DMS79 (cell line): ENCODE data around the gene HUWE1.
A peak's percentile ranks its signal among the peaks of the same experiment; 100 is the strongest.
"Not testable (repeated sequence)": the region's sequence is repeated elsewhere in the genome, so short reads cannot be mapped to it uniquely, and the experiment has no call there.

Experiments
- DNase-seq: peaks from one replicate; lab custom pipeline; 2025; lab: John Stamatoyannopoulos, UW

Gene HUWE1

GRCh38 chrX:53686151-53686885, at the start of gene HUWE1:
HUWE1 (minus strand) TSS chrX:53686719; CDS start chrX:53654107, 32,612 bp downstream.
- DNase-seq = peak; percentile 36

GRCh38 chrX:53732797-53733196, 46.3 kb upstream of the HUWE1 start:
- DNase-seq = no peak

GRCh38 chrX:53729751-53730150, 43.2 kb upstream of the HUWE1 start:
- no peak for DNase-seq

GRCh38 chrX:53728506-53728905, 42.0 kb upstream of the HUWE1 start:
- no peak for DNase-seq

GRCh38 chrX:53724872-53725271, 38.4 kb upstream of the HUWE1 start:
- no peak for DNase-seq

- DNase-seq = no peak
Measured at GRCh38 chrX:53723381-53723780, 36.9 kb upstream of the HUWE1 start.

GRCh38 chrX:53721610-53722009, 35.1 kb upstream of the HUWE1 start:
- DNase-seq = not testable (repeated sequence)

GRCh38 chrX:53719666-53720065, 33.1 kb upstream of the HUWE1 start:
- not testable (repeated sequence) for DNase-seq

- DNase-seq = no peak
Measured at GRCh38 chrX:53718073-53718472, 31.6 kb upstream of the HUWE1 start.

GRCh38 chrX:53717205-53717604, 30.7 kb upstream of the HUWE1 start:
- DNase-seq = no peak

- DNase-seq = no peak
Measured at GRCh38 chrX:53716328-53717088, 30.0 kb upstream of the HUWE1 start.

GRCh38 chrX:53715346-53715924, 28.9 kb upstream of the HUWE1 start:
- DNase-seq = no peak

- DNase-seq = peak; percentile 42
Measured at GRCh38 chrX:53714580-53715345, 28.2 kb upstream of the HUWE1 start.

- no peak for DNase-seq
Measured at GRCh38 chrX:53713987-53714579, 27.6 kb upstream of the HUWE1 start.

- no peak for DNase-seq
Measured at GRCh38 chrX:53711436-53711835, 24.9 kb upstream of the HUWE1 start.

- no peak for DNase-seq
Measured at GRCh38 chrX:53704854-53705253, 18.3 kb upstream of the HUWE1 start.

- DNase-seq = no peak
Measured at GRCh38 chrX:53704294-53704693, 17.8 kb upstream of the HUWE1 start.

- peak; percentile 7 for DNase-seq
Measured at GRCh38 chrX:53695946-53696549, 9.5 kb upstream of the HUWE1 start.

GRCh38 chrX:53694642-53695041, 8.1 kb upstream of the HUWE1 start:
- no peak for DNase-seq

GRCh38 chrX:53688300-53688699, 1.8 kb upstream of the HUWE1 start:
- no peak for DNase-seq

- DNase-seq = no peak
Measured at GRCh38 chrX:53685711-53686110, 808 bp downstream of the HUWE1 start.
